DMS 273 treated with DMSO at 0.1 percent for 48 hours (cell line): ENCODE measurements around the gene NTRK2.

Source experiments
- DNase-seq: peaks from one replicate; lab custom pipeline; 2025; lab: John Stamatoyannopoulos, UW

NTRK2 gene

DNA sequence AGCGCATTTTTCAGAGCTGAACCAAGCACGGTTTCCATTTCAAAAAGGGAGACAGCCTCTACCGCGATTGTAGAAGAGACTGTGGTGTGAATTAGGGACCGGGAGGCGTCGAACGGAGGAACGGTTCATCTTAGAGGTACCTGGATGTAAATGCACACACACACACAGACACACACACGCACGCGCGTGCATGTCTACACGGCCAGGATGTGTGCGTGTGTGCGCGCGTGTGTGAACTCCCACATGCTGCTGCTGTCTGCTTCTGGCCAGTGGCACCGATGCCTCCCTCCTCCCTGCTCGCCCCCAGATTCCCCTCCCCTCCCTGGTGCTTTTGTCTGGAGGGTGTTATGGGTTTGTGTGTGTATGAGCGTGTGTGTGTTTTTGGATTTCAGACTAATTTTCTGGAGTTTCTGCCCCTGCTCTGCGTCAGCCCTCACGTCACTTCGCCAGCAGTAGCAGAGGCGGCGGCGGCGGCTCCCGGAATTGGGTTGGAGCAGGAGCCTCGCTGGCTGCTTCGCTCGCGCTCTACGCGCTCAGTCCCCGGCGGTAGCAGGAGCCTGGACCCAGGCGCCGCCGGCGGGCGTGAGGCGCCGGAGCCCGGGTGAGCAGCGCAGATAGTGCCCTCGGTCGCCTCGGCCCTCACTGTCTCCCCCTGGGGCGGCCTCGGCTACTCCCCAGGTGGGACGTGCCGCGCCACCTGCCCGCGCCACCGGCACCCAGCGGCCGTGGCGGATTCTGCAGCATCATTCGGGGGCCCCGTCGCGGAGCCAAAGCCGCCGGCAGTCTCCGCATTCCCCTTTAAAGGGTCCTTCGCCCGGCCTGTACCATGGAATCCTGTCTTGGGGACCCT, at the start of gene NTRK2:
Gene NTRK2, plus strand, starts transcription at position 442 of the 850 bp plus-strand sequence. CDS start 1,020 bp downstream, outside the sequence.
- DNase-seq: no peak

DNA sequence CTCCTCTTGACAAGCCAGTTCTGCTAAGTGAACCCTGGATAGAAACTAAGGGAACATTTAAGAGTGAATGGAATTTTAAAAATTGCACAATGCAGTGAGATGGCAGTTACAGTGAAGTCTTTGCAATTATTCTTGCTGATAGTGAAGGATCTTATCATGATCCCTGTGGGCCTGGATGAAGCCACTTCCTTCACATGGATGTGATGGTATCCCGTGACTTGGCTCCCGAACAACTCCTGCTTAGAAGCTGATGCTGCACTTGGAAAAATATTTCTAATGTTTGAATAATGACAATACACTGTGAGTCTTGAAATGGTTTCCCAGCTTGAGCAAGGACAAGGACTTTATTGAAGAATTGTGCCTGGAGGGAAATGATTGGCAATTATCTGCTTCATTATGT, 49.2 kb upstream of the NTRK2 start:
- DNase-seq: no peak

DNA sequence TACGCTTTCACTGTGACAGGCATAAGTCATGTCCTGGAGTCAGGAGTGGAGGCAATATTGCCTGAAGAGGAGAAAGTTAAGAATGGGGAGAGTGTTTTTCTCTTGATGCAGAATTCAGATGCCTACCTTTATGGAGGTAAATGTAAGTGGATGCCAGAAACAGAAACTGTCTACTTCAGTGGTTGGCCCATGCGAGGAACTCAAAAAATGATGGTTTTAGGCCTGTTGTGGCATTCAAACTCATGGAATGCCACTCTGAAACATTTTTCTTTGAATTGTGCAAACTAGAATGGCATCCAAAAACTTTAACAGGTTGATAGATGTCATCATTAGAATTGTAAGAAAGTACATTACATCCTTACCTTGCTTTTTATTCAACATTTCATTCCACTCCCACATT, 47.7 kb upstream of the NTRK2 start:
- DNase-seq: no peak

DNA sequence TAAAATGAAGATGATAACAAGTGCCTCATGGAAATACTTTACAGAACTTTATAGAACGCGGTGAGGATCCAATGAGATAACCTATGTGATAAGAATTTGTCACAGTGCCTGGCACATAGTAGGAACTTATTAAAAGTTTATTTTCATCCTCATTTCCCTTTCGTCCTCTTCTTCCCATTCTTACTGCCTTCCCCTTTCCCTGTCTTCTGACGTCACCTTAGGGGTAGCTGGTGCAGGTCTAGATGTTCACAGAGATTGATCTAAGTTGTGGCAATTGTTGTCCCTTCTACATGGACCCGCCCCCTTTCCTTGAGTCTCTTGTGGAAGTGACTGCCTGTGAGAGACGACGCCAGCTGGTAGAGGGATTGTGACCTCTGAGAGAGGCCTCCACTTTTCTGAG, 46.5 kb upstream of the NTRK2 start:
- DNase-seq: no peak

DNA sequence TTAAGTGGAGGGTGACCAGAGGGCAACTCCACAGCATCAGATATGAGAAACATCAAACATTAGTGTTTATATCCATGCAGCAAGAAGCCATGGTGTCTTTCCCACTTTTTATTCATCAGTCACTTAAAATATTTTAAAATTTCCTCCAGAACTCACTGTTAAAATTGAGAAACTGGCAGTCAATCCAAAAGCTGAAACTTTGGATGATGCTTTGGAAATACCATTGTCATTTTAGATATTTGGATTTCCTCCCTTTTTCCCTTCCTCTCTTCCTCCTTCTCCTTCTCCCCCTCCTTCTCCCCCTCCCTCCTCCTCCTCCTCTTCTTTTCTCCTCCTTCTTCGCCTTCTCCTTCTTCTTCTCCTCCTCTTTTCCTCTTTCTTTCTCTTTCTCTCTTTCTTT, 33.1 kb upstream of the NTRK2 start:
- no peak for DNase-seq

DNA sequence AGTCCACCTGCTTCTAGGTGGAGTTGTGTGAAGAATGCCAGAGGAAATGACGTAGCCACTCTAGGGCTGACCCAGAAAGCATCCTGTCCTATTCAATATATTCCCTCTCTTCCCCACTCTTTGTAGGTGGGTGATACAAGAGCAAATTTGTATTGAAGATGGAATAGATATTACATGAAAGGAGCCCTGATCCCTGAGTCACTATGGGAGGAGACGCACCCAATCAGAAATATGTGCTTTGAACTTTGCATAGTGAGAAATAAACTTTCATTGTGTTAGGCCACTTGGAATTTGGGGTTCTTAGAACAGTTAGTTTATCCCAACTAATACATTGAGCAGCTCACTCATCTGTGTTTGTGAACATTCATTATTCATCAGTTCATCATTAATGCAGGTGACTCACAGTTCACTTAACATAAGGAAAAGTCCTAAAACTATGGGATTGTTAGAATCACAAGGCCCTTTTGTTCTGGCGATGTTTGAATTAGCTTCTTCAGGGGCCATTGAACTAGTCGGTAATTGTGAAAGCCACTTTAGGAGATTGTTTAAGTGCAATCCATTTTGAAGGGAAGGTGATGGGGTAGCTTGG, 26.9 kb upstream of the NTRK2 start:
- no peak for DNase-seq

DNA sequence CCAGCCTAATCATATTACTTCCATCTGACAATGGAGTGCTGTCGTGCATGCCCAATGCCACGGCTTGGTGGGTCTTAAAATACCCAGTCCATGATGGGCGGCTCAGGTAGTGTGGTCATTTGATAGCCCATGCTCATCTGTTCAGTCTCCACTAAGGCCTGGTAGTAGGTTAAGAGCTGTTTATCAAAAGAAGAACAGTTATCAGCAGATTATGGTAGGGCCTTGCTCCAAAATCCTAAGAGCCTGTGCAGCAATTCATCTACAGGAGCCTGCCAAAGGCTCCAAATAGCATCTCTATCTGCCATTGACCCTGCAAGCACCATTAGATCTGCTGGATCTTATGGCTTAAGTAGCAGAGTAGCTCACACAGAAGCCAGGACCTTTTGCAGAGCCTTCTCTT, 21.8 kb upstream of the NTRK2 start:
- DNase-seq: no peak

DNA sequence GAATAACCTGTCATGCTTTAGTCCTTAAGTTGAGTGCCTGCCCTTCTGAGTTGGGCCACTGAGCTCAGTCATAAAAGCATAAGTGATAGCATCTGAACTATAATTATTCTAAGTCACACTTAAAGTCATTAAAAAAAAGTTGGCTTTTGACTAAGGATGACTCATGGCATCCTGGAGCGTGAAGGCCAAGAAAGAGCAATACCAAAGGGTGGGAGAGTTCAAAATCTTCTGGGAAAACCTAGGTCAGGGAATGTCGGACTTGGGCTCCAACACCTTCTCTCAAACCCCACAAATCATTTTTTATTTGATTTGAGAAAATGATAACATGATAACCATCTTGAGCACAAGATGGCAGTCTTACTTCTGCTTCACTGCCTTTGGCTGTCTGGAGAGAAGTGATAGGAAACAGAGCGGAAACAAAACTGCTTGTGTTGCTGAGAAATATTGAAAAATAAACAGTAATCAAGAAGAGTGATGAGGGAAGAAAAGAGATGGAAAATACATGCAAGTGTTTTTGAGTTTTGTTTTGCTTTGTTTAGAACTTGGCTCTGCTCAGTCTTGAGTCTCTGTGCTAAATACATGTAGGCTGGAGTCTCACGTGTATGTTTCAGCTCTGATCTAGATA, 16.9 kb upstream of the NTRK2 start:
- no peak for DNase-seq

DNA sequence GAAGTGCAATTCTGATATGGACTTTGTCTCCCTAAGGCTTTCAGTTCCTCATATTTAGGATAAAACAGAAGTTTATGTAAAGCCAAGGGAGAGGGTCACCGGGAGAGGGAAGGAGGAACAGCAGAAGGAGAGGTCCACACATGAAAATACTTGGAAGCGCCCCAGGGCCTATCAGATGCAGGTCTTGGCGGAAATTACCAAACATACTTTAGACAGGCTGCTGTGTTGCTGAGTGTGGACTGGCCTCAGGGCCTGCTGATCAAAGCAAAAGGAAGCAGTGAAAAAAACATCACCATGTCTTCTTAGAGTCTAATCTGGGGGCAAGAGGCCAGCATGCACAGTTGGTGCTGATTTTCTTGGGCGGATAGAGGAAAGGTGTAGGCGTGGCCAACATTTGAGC, 14.1 kb upstream of the NTRK2 start:
- no peak for DNase-seq

DNA sequence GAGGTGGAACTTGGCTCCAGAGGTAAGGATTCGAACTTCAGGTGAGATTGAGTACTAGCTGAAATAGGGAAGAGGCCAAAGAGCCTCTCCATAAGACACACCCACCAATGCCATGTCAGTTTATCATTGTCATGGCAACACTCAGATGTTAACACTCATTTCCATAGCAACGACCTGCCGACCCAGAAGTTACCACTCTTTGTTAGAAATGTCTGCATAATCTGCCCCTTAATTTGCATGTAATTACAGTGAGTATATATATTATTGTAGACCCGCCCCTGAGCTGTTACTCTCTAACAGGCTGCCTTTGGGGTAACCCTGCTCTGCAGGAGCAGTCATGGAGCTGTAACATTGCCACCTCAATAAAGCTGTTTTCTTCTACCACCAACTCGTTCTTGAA, 10.2 kb upstream of the NTRK2 start:
- no peak for DNase-seq

DNA sequence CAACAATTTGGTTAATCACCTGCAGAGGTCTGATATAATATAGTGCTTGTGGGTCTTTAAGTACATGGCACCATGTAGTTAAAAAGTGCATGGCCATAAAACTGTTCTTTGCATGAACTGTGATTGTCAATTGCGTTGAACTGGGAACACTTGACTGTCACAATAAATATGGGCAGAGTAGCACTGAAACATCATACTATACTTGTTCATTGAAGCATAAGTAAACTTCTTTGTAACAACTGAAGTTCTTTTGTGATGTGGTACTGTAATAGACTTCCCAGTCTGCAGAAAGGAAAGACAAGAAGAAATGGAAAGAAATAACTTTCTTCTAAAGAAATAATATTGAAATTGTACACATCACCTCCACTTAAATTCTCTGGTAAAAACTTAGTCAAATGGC, 9.8 kb upstream of the NTRK2 start:
- no peak for DNase-seq

DNA sequence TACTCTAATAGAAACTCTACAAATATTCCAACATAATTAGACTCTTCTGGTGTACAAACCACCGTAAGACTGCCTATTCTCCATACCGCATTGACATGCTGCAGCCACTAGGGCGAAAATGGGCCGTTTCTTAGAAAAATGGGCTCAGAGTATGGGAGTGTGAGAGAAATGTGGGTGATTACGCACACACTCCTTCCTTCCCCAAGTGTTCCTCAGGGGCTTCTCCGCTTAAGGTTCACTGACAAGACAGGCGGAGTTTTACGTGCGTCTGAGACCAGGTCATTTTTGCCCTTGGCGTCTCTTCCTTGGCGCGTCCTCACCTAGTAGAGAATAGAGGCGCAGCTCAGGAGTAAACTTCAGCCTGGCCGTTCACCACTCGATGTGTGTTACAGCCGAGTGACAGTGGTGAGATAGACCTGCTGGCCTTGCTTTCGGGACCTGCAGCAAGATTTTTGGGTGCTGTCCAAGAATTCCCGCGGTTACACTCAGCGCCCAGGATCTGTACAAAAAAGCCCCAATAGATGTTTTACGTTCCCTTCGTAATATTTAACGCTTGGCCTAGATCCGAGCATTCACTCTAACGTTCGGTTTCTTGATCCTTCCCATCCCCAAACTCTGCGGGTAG, 1.8 kb upstream of the NTRK2 start:
- DNase-seq: no peak

DNA sequence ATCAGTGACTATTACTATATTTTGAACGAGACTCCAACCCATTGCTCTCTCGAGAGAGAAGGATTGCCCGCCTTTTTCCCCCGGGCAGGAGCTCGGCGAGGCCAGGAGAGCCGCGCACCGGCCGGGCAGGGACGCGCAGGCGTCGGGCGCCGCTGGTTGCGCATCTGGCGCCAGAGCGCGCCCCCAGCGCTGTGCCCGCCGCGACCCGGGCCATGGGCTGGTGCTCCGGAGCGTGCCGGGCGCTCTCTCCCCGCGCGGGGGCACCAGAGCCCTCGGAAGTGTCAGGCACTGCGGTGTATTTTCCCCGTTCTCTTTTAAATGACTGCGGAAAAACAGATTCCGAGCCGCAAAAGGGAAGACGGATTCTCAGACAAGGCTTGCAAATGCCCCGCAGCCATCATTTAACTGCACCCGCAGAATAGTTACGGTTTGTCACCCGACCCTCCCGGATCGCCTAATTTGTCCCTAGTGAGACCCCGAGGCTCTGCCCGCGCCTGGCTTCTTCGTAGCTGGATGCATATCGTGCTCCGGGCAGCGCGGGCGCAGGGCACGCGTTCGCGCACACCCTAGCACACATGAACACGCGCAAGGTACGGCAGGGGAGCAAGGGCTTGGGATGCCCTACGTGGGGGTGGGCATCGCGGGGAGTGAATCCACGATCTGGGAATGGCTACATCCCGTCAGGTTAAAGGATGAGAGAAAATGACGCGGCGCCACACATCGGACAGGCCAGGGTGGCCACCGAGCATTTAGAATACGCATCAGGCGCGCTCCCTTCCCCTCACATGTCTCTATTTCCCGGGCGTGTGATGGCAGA, 1.1 kb upstream of the NTRK2 start:
- DNase-seq: peak; percentile 22

DNA sequence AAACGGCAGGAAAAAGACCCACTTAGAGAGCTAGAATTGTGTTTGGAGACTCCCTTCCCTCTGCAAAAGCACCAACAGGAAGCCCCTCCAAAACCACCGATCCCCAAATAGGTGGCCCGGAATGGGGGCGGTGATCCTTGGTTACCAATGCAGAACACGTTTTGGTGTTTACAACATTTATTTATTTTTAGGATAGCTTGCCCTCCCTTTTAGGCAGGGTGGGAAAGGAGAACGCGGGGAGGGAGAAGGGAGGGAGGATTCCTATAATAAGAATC, 579 bp upstream of the NTRK2 start:
- no peak for DNase-seq

DNA sequence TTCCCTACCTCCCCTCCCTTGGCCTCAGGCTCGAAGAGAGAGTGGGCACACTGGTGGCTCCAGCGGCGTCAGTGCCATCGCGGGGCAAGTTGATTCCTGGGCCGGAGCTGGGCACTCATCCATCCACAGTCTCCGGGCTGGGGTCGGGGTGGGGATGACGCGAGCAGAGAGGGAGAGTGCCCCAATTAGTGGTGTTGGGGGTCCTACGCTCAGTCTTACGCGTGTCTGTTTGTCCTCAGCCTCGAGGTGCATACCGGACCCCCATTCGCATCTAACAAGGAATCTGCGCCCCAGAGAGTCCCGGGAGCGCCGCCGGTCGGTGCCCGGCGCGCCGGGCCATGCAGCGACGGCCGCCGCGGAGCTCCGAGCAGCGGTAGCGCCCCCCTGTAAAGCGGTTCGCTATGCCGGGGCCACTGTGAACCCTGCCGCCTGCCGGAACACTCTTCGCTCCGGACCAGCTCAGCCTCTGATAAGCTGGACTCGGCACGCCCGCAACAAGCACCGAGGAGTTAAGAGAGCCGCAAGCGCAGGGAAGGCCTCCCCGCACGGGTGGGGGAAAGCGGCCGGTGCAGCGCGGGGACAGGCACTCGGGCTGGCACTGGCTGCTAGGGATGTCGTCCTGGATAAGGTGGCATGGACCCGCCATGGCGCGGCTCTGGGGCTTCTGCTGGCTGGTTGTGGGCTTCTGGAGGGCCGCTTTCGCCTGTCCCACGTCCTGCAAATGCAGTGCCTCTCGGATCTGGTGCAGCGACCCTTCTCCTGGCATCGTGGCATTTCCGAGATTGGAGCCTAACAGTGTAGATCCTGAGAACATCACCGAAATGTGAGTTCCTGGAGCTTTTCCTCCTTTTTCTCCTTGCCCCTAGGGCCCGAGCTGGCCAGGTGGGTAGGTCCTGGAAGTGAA, 861 bp downstream of the NTRK2 start:
- DNase-seq: no peak

DNA sequence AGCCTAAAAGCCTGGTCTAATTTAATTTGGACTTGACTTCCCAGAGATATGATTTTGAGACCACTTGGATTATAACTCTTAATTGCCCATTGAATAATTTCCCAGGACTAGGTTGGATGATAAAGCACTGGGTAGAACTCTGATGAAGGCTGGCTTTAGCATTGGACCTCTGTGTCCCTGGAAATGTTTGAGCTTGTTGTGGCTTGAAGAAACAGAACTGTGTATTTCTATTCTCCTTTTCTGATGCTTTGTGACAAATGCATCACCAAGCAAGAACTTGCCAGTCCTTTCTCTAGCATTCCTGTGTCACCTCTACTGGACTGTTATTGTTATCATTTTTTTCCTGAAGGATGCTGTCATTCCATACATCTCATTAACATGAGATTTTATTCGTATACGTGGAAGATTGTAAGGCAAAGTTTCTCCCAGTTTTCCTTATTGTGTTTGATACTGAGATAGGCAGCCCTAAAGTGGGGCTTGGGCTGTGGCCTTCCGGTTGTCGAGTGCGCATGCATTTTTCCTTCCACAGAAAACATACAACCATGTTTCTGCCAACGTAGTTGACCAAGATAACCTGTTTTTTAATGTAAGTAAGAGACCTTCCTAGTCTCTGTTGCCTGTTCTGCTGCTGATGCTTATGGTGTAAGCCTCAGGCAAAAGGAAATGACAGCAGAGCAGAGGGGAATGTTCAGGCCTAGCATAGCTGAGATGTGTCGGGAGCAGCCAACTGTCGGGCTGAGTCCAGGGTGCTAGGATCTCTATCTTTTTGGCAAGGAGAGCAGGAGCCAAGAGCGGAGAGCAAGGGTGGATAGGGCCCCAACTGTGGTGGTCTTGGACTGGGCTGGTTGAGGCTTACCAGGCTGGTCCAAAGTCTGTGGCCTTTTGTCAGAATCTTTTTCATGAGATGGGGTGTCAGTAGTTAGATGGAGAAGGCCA, 2.3 kb downstream of the NTRK2 start:
- no peak for DNase-seq

DNA sequence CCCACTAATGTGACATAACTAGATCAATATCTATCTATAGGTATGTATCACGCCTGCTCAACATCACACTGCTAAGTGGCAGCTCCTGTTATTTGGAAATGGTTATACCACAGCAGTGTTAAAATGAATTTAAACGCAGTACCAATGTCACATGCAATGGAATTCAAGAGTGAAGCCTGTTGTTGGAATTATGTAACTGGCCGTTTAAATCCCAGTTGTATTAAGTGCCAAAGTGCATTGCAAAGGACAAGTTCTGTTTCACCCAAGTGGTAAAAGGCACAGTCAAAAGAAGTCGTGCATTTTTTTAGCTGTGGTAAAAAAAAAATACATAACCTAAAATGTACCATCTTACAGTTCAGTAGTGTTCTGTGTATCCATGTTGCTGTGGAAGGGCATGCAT, 4.3 kb downstream of the NTRK2 start:
- DNase-seq: no peak

DNA sequence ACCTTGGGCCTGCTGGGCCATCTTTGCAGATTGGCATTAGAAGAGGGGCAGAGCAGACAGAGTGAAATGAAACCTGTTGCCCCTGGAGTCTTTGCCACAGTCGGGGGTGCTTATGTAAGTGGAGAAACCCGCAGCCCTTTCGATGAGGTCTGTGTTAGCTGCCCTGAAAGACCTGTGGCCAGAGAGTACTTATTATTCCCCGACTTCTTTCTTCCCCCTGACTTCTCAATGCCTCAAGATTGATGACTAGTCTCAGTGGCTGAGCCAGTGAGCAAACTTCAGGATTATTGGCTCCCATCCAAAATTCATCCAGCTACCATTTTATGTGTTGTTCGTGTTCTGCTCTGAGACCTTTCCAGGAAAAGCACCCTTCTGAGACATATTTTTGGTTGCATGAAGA, 7.6 kb downstream of the NTRK2 start:
- DNase-seq: no peak

DNA sequence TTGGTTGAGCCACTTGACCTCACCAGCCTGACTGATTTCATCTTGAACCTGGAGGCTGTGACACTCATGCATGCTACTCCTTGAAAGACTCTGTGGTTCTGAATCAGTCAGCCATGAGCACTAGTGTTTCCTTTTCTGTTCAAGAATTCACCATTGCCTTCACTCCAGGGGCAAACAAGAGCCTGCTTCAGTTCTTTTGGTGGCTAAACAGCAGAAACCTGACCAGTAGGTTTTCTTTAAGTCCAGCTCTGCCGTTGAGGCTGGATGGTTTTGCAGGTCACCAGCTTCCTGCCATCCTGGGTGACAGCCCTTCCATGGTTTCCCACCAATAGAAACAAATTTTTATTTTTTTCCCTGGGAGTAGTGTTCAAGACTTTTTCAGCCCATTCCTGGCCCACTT, 10.0 kb downstream of the NTRK2 start:
- DNase-seq: no peak
